Activated effector memory CD4-positive, alpha-beta T cell treated with Interleukin-2 at 50 U/mL for 16 hours (primary cell): ENCODE results near the gene FRMPD4.

Experiments
- DNase-seq: peaks from one replicate; pipeline ENCODE4 v3.0.0-alpha.2; 2020

Gene FRMPD4

DNA sequence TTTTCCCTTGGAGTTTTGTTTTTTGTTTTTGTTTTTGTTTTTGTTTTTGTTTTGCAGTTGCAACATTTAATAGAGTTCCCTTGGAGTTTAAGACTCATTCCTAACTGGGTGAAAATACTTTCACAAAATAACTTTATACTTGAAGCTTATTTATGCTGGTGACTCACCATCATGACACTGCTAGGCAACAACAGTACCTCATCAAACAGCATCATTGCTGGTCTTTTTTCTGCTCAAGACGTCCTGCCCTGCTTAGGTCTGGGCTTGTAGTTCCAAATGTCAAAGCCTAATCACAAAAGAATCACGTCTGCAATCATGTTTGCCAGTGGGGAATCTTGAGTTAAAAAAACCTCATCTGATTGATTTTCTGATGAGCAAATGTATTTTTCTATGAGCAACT is 547.3 kb downstream of the FRMPD4 start:
- DNase-seq = no peak

DNA sequence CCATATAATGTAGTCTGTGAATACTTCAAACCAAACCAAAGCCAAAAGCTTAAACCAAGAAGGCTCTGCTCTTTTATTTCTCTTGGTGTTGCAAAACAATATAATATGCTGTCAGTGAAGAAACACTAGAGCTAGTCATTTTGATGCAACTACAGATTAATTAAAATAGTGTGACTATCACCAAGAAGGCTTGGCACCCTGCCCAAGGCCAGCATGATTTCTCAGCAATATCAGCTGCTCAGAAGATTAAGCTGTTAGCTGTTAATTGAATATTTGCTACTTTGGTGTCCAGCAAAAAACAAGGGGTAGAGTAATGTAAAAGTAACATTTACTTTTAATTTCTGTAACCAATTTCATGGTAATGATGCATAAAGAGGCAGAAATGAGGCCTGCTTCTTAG is 548.1 kb downstream of the FRMPD4 start:
- no peak for DNase-seq

DNA sequence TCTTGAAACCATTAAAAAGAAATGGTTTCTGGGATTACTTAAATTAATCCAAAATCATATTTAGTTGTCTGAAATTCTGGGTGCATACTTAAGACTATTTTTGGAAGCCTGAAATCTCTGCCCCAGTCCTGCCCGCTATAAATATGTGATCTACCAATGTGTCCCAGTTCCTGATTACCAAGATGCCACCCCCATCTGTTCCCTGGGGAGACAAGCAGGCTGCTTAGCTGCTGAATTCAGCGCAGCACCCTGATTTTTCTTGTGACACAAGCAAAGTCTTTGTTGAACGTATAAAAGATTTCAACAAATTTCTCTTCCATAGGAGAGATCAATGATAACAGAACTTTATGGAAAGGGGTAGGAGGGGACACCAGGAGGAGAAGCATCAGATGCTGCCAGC is 552.4 kb downstream of the FRMPD4 start:
- DNase-seq = no peak

DNA sequence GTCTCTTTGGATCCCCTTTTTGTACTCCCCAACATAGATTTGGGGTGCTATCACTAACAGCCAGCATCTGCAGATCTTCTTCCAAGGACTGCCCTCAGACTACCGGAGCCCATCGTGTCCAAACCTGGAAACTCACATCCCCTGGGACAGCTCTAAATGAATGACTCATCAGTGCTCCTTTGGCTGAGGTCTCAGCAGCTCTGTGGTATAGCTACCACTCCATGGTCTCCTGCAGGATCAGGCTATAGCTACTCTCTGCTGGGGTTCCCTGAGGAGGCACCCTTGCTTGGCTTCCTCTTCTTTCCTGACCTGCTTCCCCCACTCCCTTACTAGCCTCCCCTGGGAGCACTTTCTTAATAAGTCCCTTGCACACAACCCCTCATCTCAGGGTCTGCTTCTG is 555.5 kb downstream of the FRMPD4 start:
- DNase-seq = no peak

DNA sequence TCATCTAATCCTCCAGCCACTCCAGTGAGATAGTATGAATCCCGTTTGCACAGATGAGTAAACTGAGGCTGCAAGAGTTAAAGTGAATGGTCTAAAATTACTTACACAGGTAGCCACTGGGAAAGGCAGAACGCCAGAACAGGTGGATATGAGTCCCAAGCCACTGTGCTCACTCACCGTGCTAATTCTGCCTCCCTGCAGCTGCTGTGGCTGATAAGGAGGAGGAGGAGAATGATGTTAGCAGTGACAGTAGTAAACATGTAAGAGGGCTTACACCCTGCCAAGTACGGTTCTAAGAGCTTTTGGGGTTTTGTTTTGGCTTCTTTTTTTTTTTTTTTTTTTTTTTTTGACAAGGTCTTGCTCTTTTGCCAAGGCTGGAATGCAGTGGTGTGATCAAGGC is 562.5 kb downstream of the FRMPD4 start:
- no peak for DNase-seq

DNA sequence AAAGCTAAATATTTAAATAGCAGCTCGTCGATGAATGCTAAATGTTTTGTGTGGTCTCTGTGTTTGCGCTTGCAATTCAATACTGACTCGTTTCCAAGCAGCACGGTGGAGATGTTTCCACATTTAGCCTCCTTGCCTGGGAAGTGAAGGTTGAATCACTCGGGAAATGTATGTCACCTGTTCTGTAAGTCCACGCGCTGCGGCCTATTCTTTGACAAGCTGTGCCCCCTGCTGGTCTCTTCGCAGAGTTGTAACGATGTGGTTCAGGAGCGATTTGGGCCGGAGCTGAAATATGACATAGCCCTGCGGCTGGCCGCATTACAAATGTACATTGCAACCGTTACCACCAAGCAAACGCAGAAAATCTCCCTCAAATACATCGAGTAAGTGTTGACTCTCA is 563.4 kb downstream of the FRMPD4 start:
- no peak for DNase-seq

DNA sequence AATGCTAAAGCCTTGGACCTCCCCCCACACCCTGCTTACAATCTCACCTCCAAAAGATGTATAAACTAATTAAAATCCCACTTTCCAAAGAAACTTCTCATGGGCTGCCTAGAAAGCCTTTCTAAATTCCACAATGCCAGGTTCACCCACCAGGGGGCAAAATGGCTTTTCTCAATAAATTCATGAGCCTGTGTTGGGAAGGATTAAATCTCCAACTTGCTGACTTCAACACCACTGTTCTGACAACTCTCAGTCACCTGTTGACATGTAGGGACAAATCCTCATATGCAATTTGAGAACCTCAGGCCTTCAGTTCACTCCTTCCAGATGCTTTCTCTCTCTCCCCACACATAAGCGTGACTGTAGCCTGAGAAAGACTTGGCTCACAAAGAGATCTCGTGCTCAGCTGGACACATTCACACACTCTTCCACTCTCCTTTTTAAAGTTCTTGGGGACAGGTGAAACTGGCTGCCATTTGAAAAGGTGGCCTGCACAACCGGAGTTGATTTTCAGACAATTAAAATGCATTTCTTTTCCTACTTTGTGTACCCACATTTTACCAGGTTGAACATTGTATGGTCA is 564.3 kb downstream of the FRMPD4 start:
- DNase-seq = no peak

DNA sequence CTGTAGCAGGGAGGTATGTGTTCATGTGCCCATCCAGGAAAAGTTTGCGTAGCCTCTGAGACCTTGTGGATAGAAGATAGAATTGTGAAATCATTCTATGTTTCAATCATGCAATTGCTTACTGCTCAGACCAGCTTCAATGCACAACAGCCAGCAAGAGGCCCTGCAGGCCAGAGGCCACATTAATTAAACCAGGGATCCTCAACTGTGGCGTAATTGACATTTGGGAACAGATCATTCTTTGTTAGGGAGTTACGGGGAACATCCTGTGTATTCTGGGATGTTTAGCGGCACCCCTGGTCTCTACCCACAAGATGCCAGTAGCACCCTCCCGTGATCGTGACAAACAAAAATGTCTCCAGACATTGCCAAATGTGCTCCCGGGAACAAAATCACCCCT is 566.4 kb downstream of the FRMPD4 start:
- DNase-seq = no peak

DNA sequence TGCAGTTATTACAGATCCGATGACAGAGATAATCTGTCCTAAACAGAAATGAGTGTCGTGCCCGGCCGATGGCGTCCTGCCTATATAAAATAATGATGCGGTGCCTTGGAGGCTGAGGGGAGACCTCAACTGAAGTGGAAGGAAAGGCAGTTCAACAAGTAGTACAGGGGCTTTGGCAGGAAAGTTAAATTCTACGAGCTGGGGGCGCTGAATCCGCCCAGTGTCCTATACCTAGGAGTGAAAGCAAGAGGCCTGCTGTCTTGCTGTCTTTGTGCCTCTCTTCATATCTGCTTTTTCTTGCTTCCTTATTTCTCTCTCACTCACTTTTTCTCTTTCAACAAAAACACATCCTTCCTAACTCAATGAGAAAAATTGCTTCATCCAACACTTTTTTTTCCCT is 570.8 kb downstream of the FRMPD4 start:
- DNase-seq = no peak

DNA sequence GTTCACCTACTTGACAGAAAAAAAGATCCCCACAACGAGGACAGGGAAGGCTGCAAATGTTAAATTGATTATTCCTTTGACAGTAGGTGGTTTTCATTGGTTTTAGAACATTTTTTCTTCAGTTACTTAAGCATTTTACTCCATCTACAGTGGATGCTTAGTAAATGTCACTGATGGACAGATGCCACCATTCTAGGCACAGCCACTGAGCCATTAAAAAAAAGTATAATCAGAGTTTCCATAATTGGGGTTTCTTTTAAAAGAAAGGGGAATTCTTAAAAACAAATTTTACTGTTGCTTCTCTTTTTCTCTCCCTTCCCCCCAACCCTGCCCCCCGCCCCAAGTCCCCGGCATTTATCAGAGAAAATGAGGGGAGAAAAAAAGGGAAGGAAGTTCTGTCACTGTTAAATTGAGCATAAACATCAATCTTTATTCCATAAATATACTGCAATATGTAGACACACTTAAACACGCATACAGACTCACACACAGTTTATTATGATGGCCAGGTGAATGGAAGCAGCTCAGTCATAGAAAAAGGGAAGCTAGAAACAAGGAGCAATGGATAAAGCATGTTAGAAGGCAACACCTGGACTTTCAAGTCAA is 573.3 kb downstream of the FRMPD4 start:
- DNase-seq = no peak

DNA sequence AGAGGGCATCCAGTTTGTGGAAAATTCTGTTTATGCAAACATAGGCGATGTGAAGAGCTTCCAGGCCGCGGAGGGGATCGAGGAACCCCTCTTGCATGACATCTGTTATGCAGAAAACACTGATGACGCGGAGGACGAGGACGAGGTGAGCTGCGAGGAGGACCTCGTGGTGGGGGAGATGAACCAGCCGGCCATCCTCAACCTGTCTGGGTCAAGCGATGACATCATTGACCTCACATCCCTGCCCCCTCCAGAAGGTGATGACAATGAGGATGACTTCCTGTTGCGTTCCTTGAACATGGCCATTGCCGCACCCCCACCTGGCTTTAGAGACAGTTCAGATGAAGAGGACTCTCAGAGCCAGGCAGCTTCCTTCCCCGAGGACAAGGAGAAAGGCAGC is 578.3 kb downstream of the FRMPD4 start:
- no peak for DNase-seq

DNA sequence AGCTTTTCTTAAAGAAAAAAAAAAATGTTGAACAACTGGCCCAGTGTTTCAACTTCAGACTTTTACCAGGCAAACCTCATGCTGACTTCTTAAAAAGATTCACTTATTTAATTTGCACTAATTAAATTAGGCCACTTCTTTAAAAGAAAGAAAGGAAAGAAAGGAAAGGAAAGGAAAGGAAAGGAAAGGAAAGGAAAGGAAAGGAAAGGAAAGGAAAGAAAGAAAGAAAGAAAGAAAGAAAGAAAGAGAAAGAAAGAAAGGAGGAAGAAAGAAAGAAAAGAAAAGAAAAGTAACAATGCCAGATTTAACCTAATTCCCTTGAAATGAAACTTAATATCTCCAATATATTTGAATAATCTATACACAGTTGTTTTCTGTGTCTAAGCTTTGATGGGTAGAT is 581.6 kb downstream of the FRMPD4 start:
- DNase-seq = no peak

DNA sequence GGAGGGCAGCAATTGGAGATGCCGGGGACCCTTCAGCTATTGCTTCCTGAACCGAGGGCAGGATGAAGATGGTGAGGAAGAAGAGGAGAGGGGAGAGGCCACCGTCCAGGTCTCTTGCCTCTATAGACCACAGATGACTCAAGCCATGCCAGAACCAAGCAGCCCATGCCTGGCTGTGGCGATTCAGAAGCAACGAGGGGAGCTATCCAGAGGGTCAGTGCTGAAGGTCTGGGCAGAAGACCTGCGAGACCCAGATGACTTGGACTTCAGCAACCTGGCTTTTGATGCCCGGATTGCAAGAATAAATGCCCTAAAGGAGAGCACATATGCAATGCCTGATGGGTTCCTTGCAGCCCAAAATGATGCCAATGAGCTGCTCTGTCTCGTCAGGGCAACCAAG is 582.8 kb downstream of the FRMPD4 start:
- DNase-seq = no peak

DNA sequence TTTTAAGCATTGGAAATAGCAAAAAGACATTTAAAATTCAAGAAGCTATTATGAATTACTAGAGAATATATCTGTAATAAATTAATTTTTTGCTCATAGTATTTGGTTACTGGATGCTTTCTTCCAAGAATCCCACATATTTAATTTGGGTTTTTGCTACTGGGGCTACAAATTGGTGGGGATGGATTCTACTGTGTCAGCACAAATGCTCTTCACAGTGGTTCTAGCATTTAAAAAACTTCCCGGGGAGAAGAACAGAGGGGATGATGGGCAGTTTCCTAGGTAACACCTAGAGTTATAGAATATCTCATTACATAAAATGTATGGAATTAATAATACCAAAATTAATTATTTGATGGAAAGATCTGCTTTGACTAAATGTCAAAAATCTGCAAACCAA is 584.0 kb downstream of the FRMPD4 start:
- DNase-seq = no peak

DNA sequence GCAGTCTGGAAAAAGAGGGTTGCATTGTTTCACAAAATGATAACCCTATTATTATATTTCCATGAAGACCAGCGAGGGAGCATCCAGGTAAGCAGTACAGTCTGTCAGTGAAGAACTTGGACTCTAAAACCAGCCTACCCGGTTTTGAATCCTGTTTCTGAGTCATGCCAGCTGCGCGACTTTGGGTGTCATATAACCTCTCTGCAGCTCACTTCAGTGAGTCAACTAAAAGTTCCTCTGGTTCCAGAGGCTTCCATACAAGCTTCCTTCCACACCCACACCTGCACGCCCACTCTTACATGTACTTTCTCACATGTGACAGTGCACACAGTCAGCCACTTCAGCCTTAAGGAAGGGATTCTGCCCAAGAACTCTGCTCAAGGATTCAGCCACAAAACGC is 603.1 kb downstream of the FRMPD4 start:
- no peak for DNase-seq

DNA sequence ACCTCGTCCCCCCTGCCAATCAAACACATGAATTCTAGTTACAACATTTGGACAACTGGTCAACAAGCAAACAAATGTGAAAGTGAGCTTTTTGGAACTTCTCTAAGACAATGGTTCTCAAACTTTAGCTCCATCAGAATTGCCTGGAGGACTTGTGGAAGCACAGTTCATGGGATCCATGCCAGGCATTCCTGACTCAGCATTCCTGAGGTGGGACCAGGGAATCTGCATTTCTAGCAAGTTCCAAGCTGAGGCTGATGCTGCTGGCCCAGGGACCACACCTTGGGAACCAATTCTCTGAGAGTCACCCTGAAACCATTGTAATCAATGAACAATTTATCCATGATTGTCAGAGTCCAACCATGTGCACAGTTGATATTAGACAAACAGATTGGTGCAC is 609.2 kb downstream of the FRMPD4 start:
- DNase-seq = no peak

DNA sequence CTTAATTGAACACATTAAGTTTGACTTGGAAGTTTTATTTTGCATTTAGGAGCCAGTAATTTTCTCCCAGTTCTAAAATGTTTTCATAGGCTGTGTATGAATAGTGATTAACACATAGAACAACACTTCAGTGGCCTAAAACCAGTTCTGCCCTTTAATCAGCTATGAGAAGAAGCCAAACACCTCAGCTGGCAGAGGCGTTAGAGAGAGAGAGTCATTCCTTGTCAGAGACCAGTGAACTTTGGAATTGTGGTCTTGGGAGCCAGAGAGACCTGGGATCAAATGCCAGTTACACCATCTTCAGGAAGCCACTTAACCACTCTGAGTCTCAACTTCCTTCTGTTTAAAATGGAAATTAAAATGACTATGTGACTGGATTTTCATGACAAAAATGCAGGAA is 613.6 kb downstream of the FRMPD4 start:
- DNase-seq = no peak

DNA sequence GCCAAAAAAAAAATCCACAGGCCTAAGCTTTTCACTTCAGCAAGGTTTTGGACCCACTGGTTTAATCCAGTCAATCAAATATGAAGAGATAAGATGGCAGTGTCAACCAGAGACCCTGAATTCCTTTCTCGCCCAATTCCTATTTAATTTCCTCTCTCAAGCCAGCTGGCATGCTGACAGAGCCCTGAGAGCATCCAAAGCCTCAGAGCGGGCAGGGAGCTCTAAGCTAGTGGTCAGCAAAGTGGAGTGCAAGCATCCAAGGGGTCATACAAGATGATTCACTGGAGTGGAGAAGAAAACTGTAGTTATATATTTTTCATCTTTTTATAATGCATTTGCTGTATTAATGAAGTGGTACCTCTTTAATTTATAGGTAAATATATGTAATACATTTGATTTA is 615.1 kb downstream of the FRMPD4 start:
- DNase-seq = no peak

DNA sequence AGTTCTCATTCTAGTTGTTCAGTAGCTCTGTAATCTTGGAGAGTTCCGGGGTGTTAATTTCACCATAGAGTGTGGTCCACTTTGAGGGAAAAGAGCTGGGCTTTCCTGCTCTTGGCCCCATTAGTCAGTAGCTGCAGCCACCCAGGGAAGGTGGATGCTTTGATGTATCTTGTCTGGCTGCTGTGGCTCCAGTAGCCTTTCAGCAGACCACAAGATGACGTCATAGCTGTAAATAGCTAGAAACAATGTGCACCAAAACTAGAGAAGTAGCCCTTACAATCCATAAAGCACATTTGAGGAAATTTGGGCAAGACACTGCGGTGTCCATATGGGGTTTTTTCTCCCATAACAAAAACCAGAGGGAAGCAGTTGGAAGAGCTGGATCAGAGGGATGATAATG is 620.0 kb downstream of the FRMPD4 start:
- DNase-seq = no peak

DNA sequence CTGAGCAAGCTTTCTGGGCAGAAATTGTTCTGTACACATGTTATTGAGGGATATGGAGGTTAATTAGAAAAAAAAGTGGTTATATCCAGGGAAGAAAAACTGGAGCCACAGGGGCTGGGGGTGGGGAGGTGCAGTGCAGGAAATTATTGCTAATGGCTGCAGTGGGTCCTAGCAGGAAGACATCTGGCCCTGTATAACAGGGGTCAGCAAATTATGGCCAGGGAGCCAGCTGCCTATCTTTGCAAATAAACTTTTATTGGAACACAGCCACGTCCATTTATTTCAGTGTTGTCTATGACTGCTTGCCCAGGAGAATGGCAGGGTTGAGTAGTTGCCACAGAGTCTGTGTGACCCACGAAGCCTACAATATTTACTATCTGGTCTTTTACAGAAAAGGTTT is 629.6 kb downstream of the FRMPD4 start:
- no peak for DNase-seq

DNA sequence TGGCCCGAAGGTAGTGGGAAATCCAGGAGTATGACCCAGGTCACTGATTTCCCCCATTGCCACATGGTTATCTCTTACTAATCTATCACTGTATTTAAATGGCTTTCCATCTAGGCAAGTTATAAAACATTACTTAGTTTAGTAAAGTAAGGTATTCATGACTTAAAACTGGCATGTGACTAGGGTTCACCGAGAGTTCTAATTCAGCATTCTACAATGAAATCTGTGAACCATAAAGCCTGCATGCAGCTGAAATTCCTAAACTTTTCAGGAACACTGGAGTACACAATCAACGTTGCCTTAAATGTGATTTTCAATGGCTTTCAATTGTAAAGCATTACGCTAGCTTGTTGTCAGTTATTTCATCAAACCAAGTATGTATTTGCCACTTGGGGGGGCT is 630.2 kb downstream of the FRMPD4 start:
- no peak for DNase-seq

DNA sequence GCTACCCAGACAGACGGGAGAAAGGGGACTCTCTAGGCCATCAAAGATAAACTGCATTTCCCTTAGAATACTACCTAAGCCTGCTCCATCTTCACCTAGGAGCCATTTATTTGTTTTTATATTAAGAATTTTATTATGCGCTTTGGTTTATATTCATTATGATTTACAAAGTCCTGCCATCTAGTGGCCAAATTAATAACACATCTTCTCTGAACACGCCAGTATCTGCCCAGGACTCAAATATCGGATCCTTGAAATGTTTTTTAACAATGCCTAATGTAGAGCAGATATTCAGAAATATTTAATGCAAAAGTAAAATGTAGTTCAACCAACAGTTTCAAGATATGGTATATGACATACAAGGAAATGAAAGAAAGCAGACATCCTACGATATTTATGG is 632.2 kb downstream of the FRMPD4 start:
- no peak for DNase-seq

DNA sequence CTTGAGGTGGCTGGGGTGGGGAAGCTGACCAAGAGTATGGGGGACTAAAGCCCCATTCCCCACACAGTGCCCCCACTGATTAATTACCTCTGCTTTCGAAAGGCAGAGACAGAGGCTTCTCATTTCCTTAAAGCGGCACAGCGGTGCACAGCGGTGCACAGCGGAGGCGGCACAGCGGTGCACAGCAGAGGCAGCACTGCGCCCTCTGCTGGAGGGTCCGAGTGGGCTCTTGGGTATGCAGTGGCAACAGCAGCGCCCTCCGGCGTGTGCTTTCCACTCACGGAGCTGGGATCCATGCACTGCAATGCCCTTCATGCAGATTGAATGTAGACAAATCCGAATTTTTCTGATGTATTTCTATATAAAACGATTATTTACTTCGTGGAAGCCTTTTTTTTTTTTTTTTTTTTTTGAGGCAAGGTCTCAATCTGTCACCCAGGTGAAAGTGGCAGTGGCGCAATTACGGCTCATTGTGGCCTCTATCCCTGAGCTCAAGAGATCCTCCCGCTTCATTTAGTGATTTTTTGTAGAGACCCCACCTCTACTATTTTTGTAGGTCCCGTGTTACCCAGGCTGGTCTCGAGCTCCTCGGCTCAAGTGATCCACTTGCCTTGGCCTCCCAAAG is 633.3 kb downstream of the FRMPD4 start:
- peak; percentile 44 for DNase-seq
